ENCODE measurements around the gene SGMS2. TPM values are rescaled to one million over a fixed set of nuclear protein-coding genes. Genes with fewer than 3 reads are reported as not detected.

SGMS2 gene
- total and polyA plus RNA-seq, 2 of the 13 experiments (the other 11 are each of a cell fraction or from before 2014, with no cell fraction given) = 1.2 to 1.7 TPM

DNA sequence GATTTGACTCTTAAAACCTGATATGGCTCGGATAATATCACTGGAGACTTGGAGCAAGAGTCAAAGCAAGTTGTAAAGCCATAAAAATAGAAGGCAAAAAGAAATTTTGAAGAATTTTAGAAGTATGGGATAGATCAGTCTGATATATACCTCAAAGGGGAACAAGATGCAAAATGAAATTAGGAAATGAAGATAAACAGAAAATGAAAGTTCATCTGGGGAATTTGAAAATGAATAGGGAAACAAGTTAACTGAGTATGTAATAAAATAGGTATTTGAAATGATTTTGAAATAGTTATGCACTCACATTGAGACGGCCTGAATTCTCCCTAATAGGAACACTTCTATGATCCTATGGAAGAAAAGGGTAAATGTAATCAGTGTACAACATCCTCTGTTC is 112.3 kb downstream of the SGMS2 start (continued):
- TF ChIP-seq CEBPZ (IDR thresholded peaks at IDR 0.05; ENCODE audit: low read length) = no peak

- Histone ChIP-seq H2AFZ (ENCODE audit: low read length) (no peak overlapping the region), H3K4me2 (ENCODE audit: low read depth, low read length) (no peak overlapping the region), H3K4me1 (ENCODE audit: insufficient read depth, low read length) (no peaks in the 10 kb centered on the region), H4K20me1 (ENCODE audit: insufficient read depth, low read length) (no peaks in the 10 kb centered on the region), H3K79me2 (ENCODE audit: insufficient read depth, low read length) (no peaks in the 10 kb centered on the region), H3K9ac (ENCODE audit: insufficient read depth, low read depth, low read length) (no peak overlapping the region), H3K4me3 (replicated peaks in 1 of 3; ENCODE audit: insufficient read depth in 1 of 3, low read depth in 2 of 3, low read length in 3 of 3) (no peak overlapping the region), H3K9me3 (ENCODE audit: low read length) (no peaks in the 10 kb centered on the region), H3K27me3 (ENCODE audit: control insufficient read depth in 1 of 2, insufficient read depth in 2 of 2, low read length in 2 of 2) (no peaks in the 10 kb centered on the region), H3K27ac (ENCODE audit: extremely low read length, insufficient read depth, low read length) (no peak overlapping the region), H3K36me3 (replicated peaks in 1 of 2; ENCODE audit: control insufficient read depth in 1 of 2, insufficient read depth in 2 of 2, low read length in 2 of 2) (no peaks in the 10 kb centered on the region)
- intact Hi-C loops (cut with micrococcal nuclease; ENCODE audit: unreplicated experiment) = no loop called here
- FAIRE-seq (no peak), DNase-seq (ENCODE audit: low spot score) (no peak), ATAC-seq (no peak)
- POLR2A ChIA-PET = no interaction called here
- WGBS (ENCODE audit: low lambda C conversion rate) = 100% methylated on average over 1 of the region's 1 CpG
- no TSS peak for BruUV-seq (replicated peaks)
- CTCF ChIA-PET (ENCODE audit: low intra/inter-chr PET ratio, low total read pairs) = no interaction called here
- in situ Hi-C loops (cut with HindIII; ENCODE audit: extremely low pct_ligation_motif_present, low pct_unique_long_range_greater_than_20kb) = no loop called here
- TF ChIP-seq ZNF768 (CRISPR knock-in tag; IDR thresholded peaks at IDR 0.05) (no peak), HNRNPK (IDR thresholded peaks at IDR 0.05; ENCODE audit: low read depth, low read length, poor library complexity, severe bottlenecking) (no peak), GZF1 (CRISPR knock-in tag; IDR thresholded peaks at IDR 0.05) (no peak), ZNF205 (CRISPR knock-in tag; IDR thresholded peaks at IDR 0.05) (no peak), MEF2D (CRISPR knock-in tag; IDR thresholded peaks at IDR 0.05) (no peak), SKIL (CRISPR knock-in tag; IDR thresholded peaks at IDR 0.05; ENCODE audit: borderline replicate concordance) (no peak), TCF12 (IDR thresholded peaks at IDR 0.05) (no peak), TCF12 (CRISPR knock-in tag; IDR thresholded peaks at IDR 0.05) (no peak), REST (IDR thresholded peaks at IDR 0.05; ENCODE audit: borderline replicate concordance in 1 of 2, low read depth in 1 of 2, low read length in 2 of 2) (no peak), ZFP37 (CRISPR knock-in tag; IDR thresholded peaks at IDR 0.05; ENCODE audit: borderline replicate concordance) (no peak), MBNL3 (CRISPR knock-in tag; conservative IDR thresholded peaks at IDR 0.05) (no peak), MXI1 (IDR thresholded peaks at IDR 0.05; ENCODE audit: borderline replicate concordance, low read depth, low read length) (no peak)
- TF ChIP-seq, protein P1, sequence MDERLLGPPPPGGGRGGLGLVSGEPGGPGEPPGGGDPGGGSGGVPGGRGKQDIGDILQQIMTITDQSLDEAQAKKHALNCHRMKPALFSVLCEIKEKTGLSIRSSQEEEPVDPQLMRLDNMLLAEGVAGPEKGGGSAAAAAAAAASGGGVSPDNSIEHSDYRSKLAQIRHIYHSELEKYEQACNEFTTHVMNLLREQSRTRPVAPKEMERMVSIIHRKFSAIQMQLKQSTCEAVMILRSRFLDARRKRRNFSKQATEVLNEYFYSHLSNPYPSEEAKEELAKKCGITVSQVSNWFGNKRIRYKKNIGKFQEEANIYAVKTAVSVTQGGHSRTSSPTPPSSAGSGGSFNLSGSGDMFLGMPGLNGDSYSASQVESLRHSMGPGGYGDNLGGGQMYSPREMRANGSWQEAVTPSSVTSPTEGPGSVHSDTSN (CRISPR knock-in tag; IDR thresholded peaks at IDR 0.05) = no peak
These were observed 114.6 kb downstream of the SGMS2 start for GRCh38 chr4:107939307-107939706.
